HEK293 (cell line): ENCODE measurements around the gene B4GALNT1.

Experiments
- CTCF ChIA-PET: fragments of 350-600 bp; formaldehyde crosslinking; extraction: SDS; loops from one replicate; lab custom pipeline; 2021; ENCODE audit warnings: antibody characterized with exemption; lab: Yijun Ruan, JAX
- POLR2A ChIA-PET: fragments of 300-600 bp; formaldehyde crosslinking; extraction: SDS; loops from one replicate; lab custom pipeline; 2020; ENCODE audit warnings: antibody characterized with exemption, inconsistent platforms; lab: Yijun Ruan, JAX
- H3K27ac ChIP-seq: fragments of 200-500 bp; sonication (Bioruptor generic); 2 replicates; pipeline ENCODE4 v1.5.1; 2014; ENCODE audit warnings: low read depth, low read length, control low read depth, inconsistent platforms; ENCODE audit errors: extremely low read depth
- H3K36me3 ChIP-seq, 2 experiments: fragments of 200-500 bp in 1 of 2; sonication (Bioruptor generic) in 1 of 2; 1 replicate in 1 of 2; 2 replicates in 1 of 2; pipeline ENCODE4 v1.5.1; 2014 to 2017; ENCODE audit warnings: inconsistent platforms in 2 of 2, low read length in 2 of 2; ENCODE audit not compliant: control insufficient read depth in 2 of 2, insufficient read depth in 1 of 2
- H3K4me1 ChIP-seq: fragments of 200-500 bp; sonication (Bioruptor generic); 2 replicates; pipeline ENCODE4 v1.5.1; 2014; ENCODE audit warnings: mild to moderate bottlenecking, low read length, inconsistent platforms; ENCODE audit not compliant: control insufficient read depth, insufficient read depth
- H3K4me3 ChIP-seq: 2 replicates; pipeline ENCODE4 v1.5.1; 2011; ENCODE audit warnings: low read depth, mild to moderate bottlenecking, control low read depth, low read length, moderate library complexity
- H3K9me3 ChIP-seq: fragments of 200-500 bp; sonication (Bioruptor generic); 2 replicates; pipeline ENCODE4 v1.5.1; 2014; ENCODE audit warnings: low read depth, low read length, inconsistent platforms; ENCODE audit not compliant: control insufficient read depth, insufficient read depth
- AEBP2 ChIP-seq: fragments of 450-650 bp; formaldehyde crosslinking; IDR thresholded peaks from 2 replicates; pipeline ENCODE4 v1.5.1; 2016; ENCODE audit warnings: missing biosample characterization, missing genetic modification characterization, borderline replicate concordance
- MEIS1 ChIP-seq: sonication (generic); formaldehyde crosslinking; IDR thresholded peaks from 2 replicates; pipeline ENCODE4 v1.8.1; 2022; ENCODE audit warnings: missing genetic modification reagents, mild to moderate bottlenecking, borderline replicate concordance
- MYNN ChIP-seq: fragments of 450-650 bp; formaldehyde crosslinking; IDR thresholded peaks from 2 replicates; pipeline ENCODE4 v1.5.1; 2016; ENCODE audit warnings: missing biosample characterization, missing genetic modification characterization, borderline replicate concordance
- OVOL3 ChIP-seq: fragments of 450-650 bp; formaldehyde crosslinking; IDR thresholded peaks from 2 replicates; pipeline ENCODE4 v1.5.1; 2016; ENCODE audit warnings: missing biosample characterization, missing genetic modification characterization
- SCRT2 ChIP-seq: fragments of 450-650 bp; formaldehyde crosslinking; IDR thresholded peaks from 2 replicates; pipeline ENCODE4 v1.5.1; 2016; ENCODE audit warnings: missing biosample characterization, missing genetic modification characterization
- ZBTB48 ChIP-seq: fragments of 450-650 bp; formaldehyde crosslinking; IDR thresholded peaks from 2 replicates; pipeline ENCODE4 v1.5.1; 2016; ENCODE audit warnings: missing biosample characterization, missing genetic modification characterization
- ZEB2 ChIP-seq: fragments of 450-650 bp; formaldehyde crosslinking; IDR thresholded peaks from 2 replicates; pipeline ENCODE4 v1.5.1; 2016; ENCODE audit warnings: missing biosample characterization, missing genetic modification characterization
- ZNF140 ChIP-seq: fragments of 450-650 bp; formaldehyde crosslinking; IDR thresholded peaks from 2 replicates; pipeline ENCODE4 v1.5.1; 2016; ENCODE audit warnings: missing biosample characterization, missing genetic modification characterization
- ZNF280C ChIP-seq: fragments of 450-650 bp; formaldehyde crosslinking; IDR thresholded peaks from 2 replicates; pipeline ENCODE4 v1.5.1; 2016; ENCODE audit warnings: missing biosample characterization, missing genetic modification characterization
- ZNF302 ChIP-seq: fragments of 450-650 bp; formaldehyde crosslinking; IDR thresholded peaks from 2 replicates; pipeline ENCODE4 v1.5.1; 2016; ENCODE audit warnings: missing biosample characterization, missing genetic modification characterization, low read depth
- ZNF596 ChIP-seq: fragments of 450-650 bp; IDR thresholded peaks from 2 replicates; pipeline ENCODE4 v1.5.0; 2018; ENCODE audit warnings: missing biosample characterization, mild to moderate bottlenecking, missing genetic modification characterization, moderate library complexity
- ZNF600 ChIP-seq: fragments of 450-650 bp; formaldehyde crosslinking; IDR thresholded peaks from 2 replicates; pipeline ENCODE4 v1.5.1; 2016; ENCODE audit warnings: missing biosample characterization, missing genetic modification characterization
- ZNF776 ChIP-seq: fragments of 450-650 bp; formaldehyde crosslinking; IDR thresholded peaks from 2 replicates; pipeline ENCODE4 v1.5.0; 2017; ENCODE audit warnings: missing biosample characterization, missing genetic modification characterization, borderline replicate concordance
- ZNF777 ChIP-seq: fragments of 450-650 bp; formaldehyde crosslinking; IDR thresholded peaks from 2 replicates; pipeline ENCODE4 v1.5.1; 2017; ENCODE audit warnings: missing biosample characterization, missing genetic modification characterization, borderline replicate concordance
- ZNF785 ChIP-seq: fragments of 450-650 bp; formaldehyde crosslinking; IDR thresholded peaks from 2 replicates; pipeline ENCODE4 v1.5.1; 2016; ENCODE audit warnings: missing biosample characterization, missing genetic modification characterization
- ZSCAN4 ChIP-seq: fragments of 450-650 bp; formaldehyde crosslinking; IDR thresholded peaks from 2 replicates; pipeline ENCODE4 v1.5.1; 2017; ENCODE audit warnings: missing biosample characterization, missing genetic modification characterization

B4GALNT1 gene

GRCh38 chr12:57623811-57624390 lies 9.1 kb downstream of the B4GALNT1 start:
- TF ChIP-seq ZNF600 (tag by site-specific recombination), result 0 out of 2 replicates have a peak, but pooled peaks have one; percentile 15
- no peak for TF ChIP-seq ZSCAN4 (tag by site-specific recombination)
- ChIA-PET POLR2A (no interaction called here), CTCF (interaction anchor here (0.6 to 0.9 kb wide), 2 partner anchors 43 to 316 kb away, joined by 3 read pairs; no protein-coding TSS in a partner anchor)
- Histone ChIP-seq H3K9me3 (no peaks in the 10 kb centered on the region), H3K36me3 (peaks cover 0 to 53% of the 10 kb centered on the region in 2 experiments; a peak in 1 of 3 replicates), H3K4me3 (no peak overlapping the region), H3K4me1 (no peaks in the 10 kb centered on the region), H3K27ac (no peak overlapping the region)

GRCh38 chr12:57623385-57623784 lies 9.6 kb downstream of the B4GALNT1 start:
- POLR2A ChIA-PET, result no interaction called here
- no peaks in the 10 kb centered on the region for H3K9me3 ChIP-seq
- peaks cover 0 to 49% of the 10 kb centered on the region in 2 experiments; a peak in 1 of 3 replicates for H3K36me3 ChIP-seq
- H3K4me1 ChIP-seq, result no peaks in the 10 kb centered on the region
- CTCF ChIA-PET, result interaction anchor here (0.9 to 1.5 kb wide), 3 partner anchors 10 to 64 kb away, joined by 3 to 5 read pairs (median 4); no protein-coding TSS in a partner anchor
- no peak overlapping the region for H3K27ac ChIP-seq
- no peak for TF ChIP-seq ZNF302 (tag by site-specific recombination)
- no peak for TF ChIP-seq MYNN (tag by site-specific recombination)
- TF ChIP-seq ZNF280C (tag by site-specific recombination), result no peak
- TF ChIP-seq AEBP2 (tag by site-specific recombination), result no peak
- no peak for TF ChIP-seq OVOL3 (tag by site-specific recombination)
- TF ChIP-seq MEIS1, result no peak
- TF ChIP-seq ZBTB48 (tag by site-specific recombination), result no peak
- TF ChIP-seq ZNF776, result no peak
- no peak for TF ChIP-seq ZEB2 (tag by site-specific recombination)
- no peak for TF ChIP-seq ZNF777 (tag by site-specific recombination)
- no peak for TF ChIP-seq ZNF140 (tag by site-specific recombination)
- no peak for TF ChIP-seq ZNF785 (tag by site-specific recombination)
- no peak for TF ChIP-seq ZNF596 (tag by site-specific recombination)
- TF ChIP-seq SCRT2 (tag by site-specific recombination), result no peak
- no peak overlapping the region for H3K4me3 ChIP-seq
